Sigmoid colon (tissue), 4 donors: ENCODE data around the gene ITGB5.

ENCODE experiments used
- EP300 ChIP-seq, 4 donors: sonication (generic); formaldehyde crosslinking; IDR thresholded peaks; one replicate each; pipeline ENCODE4 v1.6.1; 2017; ENCODE audit warnings: antibody characterized with exemption in 4 of 4
- POLR2AphosphoS5 ChIP-seq, 4 donors: sonication (generic); formaldehyde crosslinking; IDR thresholded peaks; one replicate each; pipeline ENCODE4 v1.6.1; 2017; ENCODE audit warnings: antibody characterized with exemption in 4 of 4
- TF ChIP-seq, protein P1 (sequence below), 4 experiments: fragments of 450-650 bp in 3 of 4; fragments of 200-600 bp in 1 of 4; IDR thresholded peaks; one replicate each; pipeline ENCODE4 v1.5.1; 2016 to 2019; ENCODE audit warnings: antibody characterized with exemption in 4 of 4, mild to moderate bottlenecking in 3 of 4, moderate library complexity in 2 of 4

GRCh38 chr3:124779751-124780191 lies 107.4 kb downstream of the ITGB5 start:
- TF ChIP-seq, protein P1, sequence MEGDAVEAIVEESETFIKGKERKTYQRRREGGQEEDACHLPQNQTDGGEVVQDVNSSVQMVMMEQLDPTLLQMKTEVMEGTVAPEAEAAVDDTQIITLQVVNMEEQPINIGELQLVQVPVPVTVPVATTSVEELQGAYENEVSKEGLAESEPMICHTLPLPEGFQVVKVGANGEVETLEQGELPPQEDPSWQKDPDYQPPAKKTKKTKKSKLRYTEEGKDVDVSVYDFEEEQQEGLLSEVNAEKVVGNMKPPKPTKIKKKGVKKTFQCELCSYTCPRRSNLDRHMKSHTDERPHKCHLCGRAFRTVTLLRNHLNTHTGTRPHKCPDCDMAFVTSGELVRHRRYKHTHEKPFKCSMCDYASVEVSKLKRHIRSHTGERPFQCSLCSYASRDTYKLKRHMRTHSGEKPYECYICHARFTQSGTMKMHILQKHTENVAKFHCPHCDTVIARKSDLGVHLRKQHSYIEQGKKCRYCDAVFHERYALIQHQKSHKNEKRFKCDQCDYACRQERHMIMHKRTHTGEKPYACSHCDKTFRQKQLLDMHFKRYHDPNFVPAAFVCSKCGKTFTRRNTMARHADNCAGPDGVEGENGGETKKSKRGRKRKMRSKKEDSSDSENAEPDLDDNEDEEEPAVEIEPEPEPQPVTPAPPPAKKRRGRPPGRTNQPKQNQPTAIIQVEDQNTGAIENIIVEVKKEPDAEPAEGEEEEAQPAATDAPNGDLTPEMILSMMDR (IDR thresholded peaks at IDR 0.05): no peak
- TF ChIP-seq EP300 (IDR thresholded peaks at IDR 0.05): no peak
- peak in 2 of 4 donors; percentile 1 to 31 for TF ChIP-seq POLR2AphosphoS5 (IDR thresholded peaks at IDR 0.05)
